GM12874 (cell line): ENCODE data around the gene INO80.

ENCODE experiments used
- CTCF ChIP-seq: IDR thresholded peaks from 2 replicates; pipeline ENCODE4 v1.5.1; 2011; ENCODE audit warnings: low read depth, mild to moderate bottlenecking, control low read depth, low read length, moderate library complexity; ENCODE audit not compliant: insufficient read depth

The INO80 gene

GRCh38 chr15:40959331-40960141 lies 156.5 kb downstream of the INO80 start:
- no peak for TF ChIP-seq CTCF

GRCh38 chr15:40958723-40959122 lies 157.4 kb downstream of the INO80 start:
- no peak for TF ChIP-seq CTCF

- TF ChIP-seq CTCF: no peak
Measured at GRCh38 chr15:40958146-40958545, 157.9 kb downstream of the INO80 start.

DNA sequence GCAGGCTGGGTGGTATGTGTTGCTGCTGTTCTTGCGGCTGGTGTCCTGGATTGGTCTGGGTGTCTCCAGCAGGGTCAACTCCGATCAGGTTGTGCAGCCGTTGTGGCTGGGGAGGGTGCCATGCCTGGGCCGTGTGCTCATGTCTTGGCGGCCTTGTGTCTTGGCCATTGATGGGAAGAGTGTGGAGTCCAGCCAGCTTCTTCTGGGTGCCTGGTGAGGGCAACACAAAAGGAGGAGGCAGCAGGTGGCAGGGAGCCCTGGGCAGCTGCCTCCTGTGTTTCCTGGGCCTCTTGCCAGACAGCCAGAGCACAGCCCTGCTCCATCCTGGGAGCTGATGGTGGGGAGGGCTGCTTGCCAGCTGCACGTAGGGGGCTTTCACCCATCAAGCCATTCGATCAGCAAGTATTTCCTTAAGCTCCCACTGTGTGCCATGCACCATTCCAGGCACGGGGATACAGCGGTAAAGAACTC lies 158.5 kb downstream of the INO80 start:
- TF ChIP-seq CTCF: no peak

- TF ChIP-seq CTCF: no peak
Measured at GRCh38 chr15:40957041-40957555, 159.0 kb downstream of the INO80 start.

- no peak for TF ChIP-seq CTCF
Measured at GRCh38 chr15:40956541-40956982, 159.5 kb downstream of the INO80 start.

DNA sequence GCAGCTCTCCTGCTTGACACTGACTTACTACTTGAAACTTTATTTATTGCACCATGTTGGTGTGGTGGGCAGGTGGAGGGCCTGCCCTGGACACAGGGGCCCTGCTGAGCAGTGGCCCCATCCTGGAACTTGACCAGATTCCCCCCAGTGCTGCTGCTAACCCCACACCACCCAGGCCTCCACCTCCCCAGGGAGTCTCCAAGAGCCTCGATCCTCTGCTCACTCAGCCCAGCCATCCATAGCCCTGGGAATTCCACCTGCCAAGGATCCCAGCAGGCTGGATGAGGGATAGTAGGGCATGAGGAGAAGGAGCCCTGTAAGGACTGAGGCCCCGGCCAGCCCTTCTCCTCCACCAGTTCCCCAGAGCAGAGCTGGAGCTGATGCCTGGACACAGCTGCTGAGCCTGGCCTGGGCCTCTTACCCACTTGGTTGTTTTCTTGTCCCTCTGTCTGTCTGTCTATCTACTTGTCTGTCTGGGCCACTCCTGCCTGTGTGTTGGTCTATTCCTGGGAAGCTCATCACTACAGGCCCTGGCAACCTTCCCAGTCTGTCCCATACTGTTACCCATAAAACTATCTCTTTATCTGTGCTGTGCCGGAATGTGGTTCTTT lies 160.0 kb downstream of the INO80 start:
- TF ChIP-seq CTCF: no peak
